Endodermal cell (in vitro differentiated cells): ENCODE data around the gene TANGO2. TPM values are rescaled to one million over a fixed set of nuclear protein-coding genes. Genes with fewer than 3 reads are reported as not detected.

Experiments used
- DNase-seq: peaks from one replicate; pipeline ENCODE4 v3.0.0-alpha.2; 2017
- H3K27ac ChIP-seq: 2 replicates; pipeline ENCODE4 v1.5.1; 2013; ENCODE audit warnings: mild to moderate bottlenecking, low read depth, low read length, moderate library complexity
- H3K27me3 ChIP-seq: 2 replicates; pipeline ENCODE4 v1.6.1; 2013; ENCODE audit warnings: mild to moderate bottlenecking, low read length, moderate library complexity; ENCODE audit not compliant: insufficient read depth, control insufficient read depth, poor library complexity, severe bottlenecking
- H3K36me3 ChIP-seq: 2 replicates; pipeline ENCODE4 v1.7.0; 2013; ENCODE audit warnings: mild to moderate bottlenecking, low read length, moderate library complexity; ENCODE audit not compliant: control insufficient read depth, insufficient read depth
- H3K4me1 ChIP-seq: one replicate; pipeline ENCODE4 v1.7.0; 2013; ENCODE audit warnings: low read length; ENCODE audit not compliant: control insufficient read depth, insufficient read depth
- H3K4me3 ChIP-seq: 2 replicates; pipeline ENCODE4 v1.5.1; 2013; ENCODE audit warnings: mild to moderate bottlenecking, low read length, moderate library complexity
- H3K9ac ChIP-seq: 2 replicates; pipeline ENCODE4 v1.6.1; 2013; ENCODE audit warnings: mild to moderate bottlenecking, low read length, moderate library complexity; ENCODE audit not compliant: poor library complexity, severe bottlenecking; ENCODE audit errors: extremely low read depth
- H3K9me3 ChIP-seq: 2 replicates; pipeline ENCODE4 v1.6.1; 2013; ENCODE audit warnings: mild to moderate bottlenecking, low read length, moderate library complexity; ENCODE audit not compliant: control insufficient read depth
- H3K27ac Mint-ChIP-seq: 2 replicates; pipeline ENCODE4 v1.8.0; 2020; ENCODE audit warnings: mixed read lengths
- H3K27me3 Mint-ChIP-seq: 2 replicates; pipeline ENCODE4 v1.8.0; 2021; ENCODE audit warnings: mild to moderate bottlenecking, mixed read lengths; ENCODE audit not compliant: insufficient read depth
- H3K36me3 Mint-ChIP-seq: 2 replicates; pipeline ENCODE4 v1.8.0; 2020; ENCODE audit warnings: low read depth, mixed read lengths
- H3K4me1 Mint-ChIP-seq: 2 replicates; pipeline ENCODE4 v1.8.0; 2020; ENCODE audit warnings: mixed read lengths
- H3K4me3 Mint-ChIP-seq: 2 replicates; pipeline ENCODE4 v1.8.0; 2020; ENCODE audit warnings: mild to moderate bottlenecking, moderate library complexity, mixed read lengths
- H3K9me3 Mint-ChIP-seq: 2 replicates; pipeline ENCODE4 v1.8.0; 2020; ENCODE audit warnings: mild to moderate bottlenecking, mixed read lengths
- WGBS, 2 experiments: methylation state at CpG; one replicate each; pipeline versions ENCODE4 v1.1.5 to v1.1.7; 2013; ENCODE audit warnings: missing lambda C conversion rate in 2 of 2, mixed read lengths in 1 of 2; ENCODE audit not compliant: insufficient coverage in 1 of 2, insufficient read length in 1 of 2; 5-methylcytosine and 5-hydroxymethylcytosine counted together
- total RNA-seq, 2 donors: library from RNA; stranded (reverse); fragmentation: NEBNext Ultra II Directional in 1 of 2; extraction: Animal tissue kit (Norgen Biotek cat#: 25700) in 1 of 2; gene quantifications; 2 replicates in 1 of 2; 3 replicates in 1 of 2; pipeline ENCODE4 v1.2.1, GENCODE V29; 2021
- TF ChIP-seq, protein P1 (sequence below): fragments of 200-600 bp; sonication (generic); conservative IDR thresholded peaks from 2 replicates; pipeline ENCODE4 v1.5.0; 2021; ENCODE audit warnings: antibody characterized with exemption, mild to moderate bottlenecking

The TANGO2 gene
- total RNA-seq, 2 donors from 2014 or later = 19.9 to 21.8 TPM

DNA sequence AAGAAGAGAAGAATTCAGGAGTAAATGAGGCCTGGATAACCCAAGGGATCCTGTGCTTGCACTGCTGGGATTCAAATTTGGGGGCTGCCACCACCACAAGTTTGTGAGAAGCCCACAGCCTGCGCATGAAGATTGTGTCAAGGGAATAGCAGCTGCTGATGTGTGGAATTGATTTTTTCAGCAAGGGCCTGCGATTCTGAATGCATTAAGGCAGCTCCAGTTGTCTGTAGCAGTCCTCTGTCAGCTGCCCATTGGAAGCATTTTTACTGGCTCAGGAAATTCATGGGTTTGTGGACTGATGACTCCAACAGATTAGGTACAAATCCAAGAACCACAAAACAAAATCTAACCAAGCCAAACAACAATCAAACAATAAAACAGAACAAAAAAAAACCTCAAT, 18.3 kb upstream of the TANGO2 start:
- Histone ChIP-seq H3K4me1 (no peaks in the 10 kb centered on the region), H3K4me3 (no peak overlapping the region), H3K27me3 (no peaks in the 10 kb centered on the region), H3K9me3 (peaks cover 24% of the 10 kb centered on the region), H3K36me3 (no peaks in the 10 kb centered on the region), H3K9ac (no peak overlapping the region), H3K27ac (peak overlapping the region; percentile 36)
- Mint-ChIP-seq H3K36me3 (peaks cover 7% of the 10 kb centered on the region), H3K9me3 (peaks cover 19% of the 10 kb centered on the region), H3K27ac (no peak overlapping the region), H3K4me1 (peaks cover 13% of the 10 kb centered on the region), H3K27me3 (no peaks in the 10 kb centered on the region), H3K4me3 (no peak overlapping the region)
- 94% methylated on average over 2 of the region's 2 CpGs for WGBS, 2 experiments
- no peak for DNase-seq
- TF ChIP-seq, protein P1, sequence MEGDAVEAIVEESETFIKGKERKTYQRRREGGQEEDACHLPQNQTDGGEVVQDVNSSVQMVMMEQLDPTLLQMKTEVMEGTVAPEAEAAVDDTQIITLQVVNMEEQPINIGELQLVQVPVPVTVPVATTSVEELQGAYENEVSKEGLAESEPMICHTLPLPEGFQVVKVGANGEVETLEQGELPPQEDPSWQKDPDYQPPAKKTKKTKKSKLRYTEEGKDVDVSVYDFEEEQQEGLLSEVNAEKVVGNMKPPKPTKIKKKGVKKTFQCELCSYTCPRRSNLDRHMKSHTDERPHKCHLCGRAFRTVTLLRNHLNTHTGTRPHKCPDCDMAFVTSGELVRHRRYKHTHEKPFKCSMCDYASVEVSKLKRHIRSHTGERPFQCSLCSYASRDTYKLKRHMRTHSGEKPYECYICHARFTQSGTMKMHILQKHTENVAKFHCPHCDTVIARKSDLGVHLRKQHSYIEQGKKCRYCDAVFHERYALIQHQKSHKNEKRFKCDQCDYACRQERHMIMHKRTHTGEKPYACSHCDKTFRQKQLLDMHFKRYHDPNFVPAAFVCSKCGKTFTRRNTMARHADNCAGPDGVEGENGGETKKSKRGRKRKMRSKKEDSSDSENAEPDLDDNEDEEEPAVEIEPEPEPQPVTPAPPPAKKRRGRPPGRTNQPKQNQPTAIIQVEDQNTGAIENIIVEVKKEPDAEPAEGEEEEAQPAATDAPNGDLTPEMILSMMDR = no peak

DNA sequence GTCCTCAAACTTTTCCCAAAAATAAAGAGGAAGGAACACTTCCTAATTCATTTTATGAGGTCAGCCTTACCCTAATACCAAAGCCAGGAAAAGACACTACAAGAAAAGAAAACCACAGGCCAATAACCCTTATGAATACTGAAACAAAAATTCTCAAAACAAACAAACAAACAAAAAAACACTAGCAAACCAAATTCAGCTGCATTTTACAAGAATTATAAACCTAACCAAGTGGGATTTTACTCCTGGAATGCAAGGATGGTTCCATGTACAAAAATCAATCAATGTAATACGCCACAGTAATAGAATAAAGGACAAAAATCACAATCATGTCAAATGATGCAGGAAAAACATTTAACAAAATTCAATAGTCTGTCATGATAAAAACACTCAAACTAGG, 17.6 kb upstream of the TANGO2 start:
- TF ChIP-seq, protein P1 = no peak
- H3K4me3 Mint-ChIP-seq = no peak overlapping the region
- Histone ChIP-seq H3K4me1 (no peaks in the 10 kb centered on the region), H3K27ac (no peak overlapping the region), H3K27me3 (no peaks in the 10 kb centered on the region), H3K9me3 (peaks cover 24% of the 10 kb centered on the region), H3K36me3 (no peaks in the 10 kb centered on the region), H3K9ac (no peak overlapping the region), H3K4me3 (no peak overlapping the region)
- DNase-seq = no peak
- H3K36me3 Mint-ChIP-seq = peaks cover 7% of the 10 kb centered on the region
- peaks cover 13% of the 10 kb centered on the region for H3K4me1 Mint-ChIP-seq
- peaks cover 19% of the 10 kb centered on the region for H3K9me3 Mint-ChIP-seq
- no peak overlapping the region for H3K27ac Mint-ChIP-seq
- no peaks in the 10 kb centered on the region for H3K27me3 Mint-ChIP-seq
- 40 to 75% methylated on average over 1 of the region's 1 CpG for WGBS, 2 experiments

DNA sequence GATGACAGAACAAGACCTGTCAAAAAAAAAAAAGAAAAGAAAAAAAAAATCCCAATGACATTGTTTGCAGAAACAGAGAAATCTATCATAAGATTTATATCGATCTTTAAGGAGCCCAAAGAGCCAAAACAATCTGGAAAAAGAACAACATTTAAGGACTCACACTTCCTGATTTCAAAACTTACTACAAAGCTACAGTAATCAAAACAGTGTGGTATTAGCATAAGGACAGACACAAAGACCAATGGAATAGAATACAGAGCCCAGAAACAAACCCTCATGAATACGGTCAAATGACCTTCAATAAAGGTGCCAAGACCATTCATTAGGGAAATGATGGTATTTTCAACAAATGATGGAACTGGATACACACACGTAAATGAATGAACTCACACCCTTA, 16.4 kb upstream of the TANGO2 start:
- H3K27ac Mint-ChIP-seq = no peak overlapping the region
- TF ChIP-seq, protein P1 = no peak
- no peaks in the 10 kb centered on the region for H3K36me3 ChIP-seq
- H3K4me1 Mint-ChIP-seq = peaks cover 8% of the 10 kb centered on the region
- no peaks in the 10 kb centered on the region for H3K27me3 ChIP-seq
- peaks cover 24% of the 10 kb centered on the region for H3K9me3 ChIP-seq
- no peak overlapping the region for H3K4me3 ChIP-seq
- DNase-seq = no peak
- peaks cover 7% of the 10 kb centered on the region for H3K36me3 Mint-ChIP-seq
- no peak overlapping the region for H3K4me3 Mint-ChIP-seq
- H3K4me1 ChIP-seq = no peaks in the 10 kb centered on the region
- no peaks in the 10 kb centered on the region for H3K27me3 Mint-ChIP-seq
- H3K9ac ChIP-seq = no peak overlapping the region
- no peak overlapping the region for H3K27ac ChIP-seq
- peaks cover 19% of the 10 kb centered on the region for H3K9me3 Mint-ChIP-seq
- WGBS, 2 experiments = 97% methylated on average over 3 of the region's 3 CpGs; no CpG with 5 or more reads in 1 of the 2 experiments
